OCI-LY3 (cell line): ENCODE data around the gene BTBD9.

Experiments used
- H2AFZ ChIP-seq: fragments of 200-600, 300-600 bp; shearing (Covaris generic); 2 replicates; pipeline ENCODE4 v1.6.0; 2014; ENCODE audit warnings: antibody characterized with exemption, low read depth, low read length
- H3K27ac ChIP-seq: fragments of 200-600, 300-600 bp; sonication (generic); 2 replicates; pipeline ENCODE4 v1.5.1; 2014; ENCODE audit warnings: mild to moderate bottlenecking, low read length, moderate library complexity, mixed read lengths
- H3K27me3 ChIP-seq: fragments of 200-600, 300-600 bp; sonication (generic); 2 replicates; pipeline ENCODE4 v1.6.1; 2014; ENCODE audit warnings: low read depth, low read length, mixed read lengths
- H3K36me3 ChIP-seq: fragments of 200-600, 300-600 bp; sonication (generic); replicated peaks from 2 replicates; pipeline ENCODE3; 2014; ENCODE audit warnings: low read depth, low read length, mixed read lengths
- H3K4me1 ChIP-seq: fragments of 300-600, 200-600 bp; sonication (generic); 2 replicates; pipeline ENCODE4 v1.6.1; 2014; ENCODE audit warnings: low read length, mixed read lengths
- H3K4me2 ChIP-seq: fragments of 200-600, 300-600 bp; sonication (generic); 2 replicates; pipeline ENCODE4 v1.6.1; 2014; ENCODE audit warnings: low read length, mixed read lengths
- H3K4me3 ChIP-seq: fragments of 300-600, 200-600 bp; sonication (generic); 2 replicates; pipeline ENCODE4 v1.5.1; 2014; ENCODE audit warnings: antibody characterized with exemption, mild to moderate bottlenecking, low read length, moderate library complexity
- H3K79me2 ChIP-seq: fragments of 300-600, 200-600 bp; shearing (Covaris generic); 2 replicates; pipeline ENCODE4 v1.6.1; 2014; ENCODE audit warnings: mild to moderate bottlenecking, low read length, mixed read lengths
- H3K9ac ChIP-seq: fragments of 300-600, 200-600 bp; shearing (Covaris generic); 2 replicates; pipeline ENCODE4 v1.6.0; 2014; ENCODE audit warnings: mild to moderate bottlenecking, low read length, moderate library complexity
- H3K9me3 ChIP-seq: fragments of 200-600, 300-600 bp; shearing (Covaris generic); 2 replicates; pipeline ENCODE4 v1.6.1; 2014; ENCODE audit warnings: low read length, mixed read lengths; ENCODE audit not compliant: insufficient read depth
- H4K20me1 ChIP-seq: fragments of 200-600, 300-600 bp; sonication (generic); 2 replicates; pipeline ENCODE4 v1.6.1; 2016; ENCODE audit warnings: low read length, mixed read lengths; ENCODE audit not compliant: insufficient read depth
- CTCF ChIP-seq: fragments of 200-600, 300-600 bp; sonication (generic); IDR thresholded peaks from 2 replicates; pipeline ENCODE4 v1.5.1; 2014; ENCODE audit warnings: antibody characterized with exemption, low read length, low read depth
- EZH2phosphoT487 ChIP-seq: fragments of 200-600 bp; shearing (Covaris generic); IDR thresholded peaks from 2 replicates; pipeline ENCODE4 v1.6.1; 2018; ENCODE audit warnings: antibody characterized with exemption, mixed run types, low read depth

Gene BTBD9

GRCh38 chr6:38168699-38169098 is 471.0 kb downstream of the BTBD9 start:
- Histone ChIP-seq H4K20me1 (no peaks in the 10 kb centered on the region), H3K27me3 (no peaks in the 10 kb centered on the region), H3K27ac (no peak overlapping the region), H3K79me2 (no peaks in the 10 kb centered on the region), H3K9ac (no peak overlapping the region), H2AFZ (no peak overlapping the region), H3K9me3 (no peaks in the 10 kb centered on the region), H3K4me2 (no peak overlapping the region), H3K4me3 (no peak overlapping the region), H3K4me1 (no peaks in the 10 kb centered on the region), H3K36me3 (no peaks in the 10 kb centered on the region)
- TF ChIP-seq EZH2phosphoT487 (no peak), CTCF (no peak)

- no peak overlapping the region for H3K9ac ChIP-seq
- H2AFZ ChIP-seq, result no peak overlapping the region
- H3K4me3 ChIP-seq, result no peak overlapping the region
- H3K27ac ChIP-seq, result no peak overlapping the region
- H4K20me1 ChIP-seq, result no peaks in the 10 kb centered on the region
- H3K9me3 ChIP-seq, result no peaks in the 10 kb centered on the region
- no peaks in the 10 kb centered on the region for H3K79me2 ChIP-seq
- H3K36me3 ChIP-seq, result no peaks in the 10 kb centered on the region
- no peak overlapping the region for H3K4me2 ChIP-seq
- TF ChIP-seq EZH2phosphoT487 (no peak), CTCF (no peak)
- H3K27me3 ChIP-seq, result no peaks in the 10 kb centered on the region
- H3K4me1 ChIP-seq, result no peaks in the 10 kb centered on the region
These were observed 471.6 kb downstream of the BTBD9 start for GRCh38 chr6:38168126-38168525.

- Histone ChIP-seq H3K27ac (no peak overlapping the region), H3K79me2 (no peaks in the 10 kb centered on the region)
- TF ChIP-seq CTCF (no peak), EZH2phosphoT487 (no peak)
These were observed 472.1 kb downstream of the BTBD9 start for GRCh38 chr6:38167598-38167997.

GRCh38 chr6:38166411-38167240 is 473.1 kb downstream of the BTBD9 start:
- H3K36me3 ChIP-seq, result no peaks in the 10 kb centered on the region
- no peak overlapping the region for H2AFZ ChIP-seq
- no peak overlapping the region for H3K9ac ChIP-seq
- no peaks in the 10 kb centered on the region for H3K79me2 ChIP-seq
- H4K20me1 ChIP-seq, result no peaks in the 10 kb centered on the region
- H3K4me1 ChIP-seq, result no peaks in the 10 kb centered on the region
- no peak overlapping the region for H3K27ac ChIP-seq
- no peaks in the 10 kb centered on the region for H3K9me3 ChIP-seq
- H3K4me3 ChIP-seq, result no peak overlapping the region
- H3K4me2 ChIP-seq, result no peak overlapping the region
- no peak for TF ChIP-seq EZH2phosphoT487
- H3K27me3 ChIP-seq, result no peaks in the 10 kb centered on the region

More at GRCh38 chr6:38167598-38167997, 472.1 kb downstream of the BTBD9 start:
- Histone ChIP-seq H3K4me1 (no peaks in the 10 kb centered on the region), H3K36me3 (no peaks in the 10 kb centered on the region), H4K20me1 (no peaks in the 10 kb centered on the region), H3K4me3 (no peak overlapping the region), H2AFZ (no peak overlapping the region), H3K27me3 (no peaks in the 10 kb centered on the region), H3K9ac (no peak overlapping the region), H3K9me3 (no peaks in the 10 kb centered on the region), H3K4me2 (no peak overlapping the region)
